GM18498 (cell line): ENCODE data around the gene COG5.

Experiments used
- ATAC-seq: cut with Tn5 transposase; IDR thresholded peaks from one replicate; pipeline ENCODE4 v1.9.1; 2021; ENCODE audit warnings: mild to moderate bottlenecking, moderate library complexity; ENCODE audit not compliant: unreplicated experiment

COG5 gene

GRCh38 chr7:107506674-107507339 lies 56.9 kb downstream of the COG5 start:
- ATAC-seq = no peak

GRCh38 chr7:107505997-107506673 lies 57.6 kb downstream of the COG5 start:
- ATAC-seq = no peak

GRCh38 chr7:107505362-107505761 lies 58.4 kb downstream of the COG5 start:
- ATAC-seq = no peak

DNA sequence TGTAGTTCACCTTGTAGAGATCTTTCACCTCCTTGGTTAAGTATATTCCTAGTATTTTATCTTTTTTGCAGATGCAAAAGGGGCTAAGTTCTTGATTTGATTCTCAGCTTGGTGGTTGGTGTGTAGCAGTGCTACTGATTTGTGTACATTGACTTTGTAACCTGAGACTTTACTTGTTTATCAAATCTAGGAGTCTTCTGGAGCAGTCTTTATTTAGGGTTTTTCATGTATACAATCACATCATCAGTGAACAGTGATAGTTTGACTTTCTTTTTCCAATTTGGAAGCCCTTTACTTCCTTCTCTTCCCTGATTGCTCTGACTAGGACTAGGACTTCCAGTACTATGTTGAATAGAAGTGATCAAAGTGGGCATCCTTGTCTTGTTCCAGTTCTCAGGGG lies 60.0 kb downstream of the COG5 start:
- ATAC-seq = no peak

- ATAC-seq = no peak
These were observed 60.9 kb downstream of the COG5 start for GRCh38 chr7:107502797-107503196.

- ATAC-seq = no peak
These were observed 61.6 kb downstream of the COG5 start for GRCh38 chr7:107502154-107502553.

GRCh38 chr7:107501593-107501992 lies 62.1 kb downstream of the COG5 start:
- no peak for ATAC-seq

GRCh38 chr7:107499731-107500130 lies 64.0 kb downstream of the COG5 start:
- ATAC-seq = no peak

- no peak for ATAC-seq
These were observed 68.2 kb downstream of the COG5 start for GRCh38 chr7:107495516-107495915.

DNA sequence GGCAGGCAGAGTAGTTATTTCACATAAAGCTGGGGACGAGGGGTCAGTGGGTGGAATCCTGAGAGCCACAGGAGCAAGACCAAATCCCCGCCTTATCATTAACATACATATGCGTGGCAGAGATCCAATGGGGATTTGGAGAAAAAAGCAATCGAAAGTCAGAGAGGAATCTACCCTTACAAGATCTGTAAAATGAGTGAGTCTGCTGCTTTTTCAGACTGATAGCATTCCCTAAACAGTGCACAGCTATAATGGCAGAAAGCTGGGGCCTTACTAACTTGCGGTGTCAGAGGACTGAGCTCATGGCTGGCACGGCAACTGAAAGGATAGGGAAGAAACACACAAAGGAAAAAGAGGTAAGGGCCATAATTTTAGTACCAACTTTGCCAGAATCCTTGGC lies 68.8 kb downstream of the COG5 start:
- ATAC-seq = no peak

- ATAC-seq = no peak
These were observed 69.4 kb downstream of the COG5 start for GRCh38 chr7:107494315-107494751.

DNA sequence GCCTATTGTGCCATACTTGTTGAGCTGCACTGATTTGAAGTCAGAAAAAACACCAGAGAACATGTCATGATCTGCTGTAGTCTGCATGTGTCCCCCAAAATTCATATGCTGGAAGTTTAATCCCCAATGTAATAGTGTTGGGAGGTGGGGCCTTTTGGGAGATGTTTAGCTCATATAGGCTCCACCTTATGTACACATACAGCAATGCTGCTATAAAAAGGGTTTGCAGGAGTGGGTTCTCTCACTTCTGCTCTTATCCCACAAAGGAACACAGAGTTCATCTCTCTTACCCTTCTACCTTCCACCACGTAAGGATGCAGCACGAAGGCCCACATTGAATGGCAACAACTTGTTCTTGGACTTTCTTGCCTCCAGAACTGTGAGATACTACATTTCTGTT lies 70.8 kb downstream of the COG5 start:
- ATAC-seq = no peak

GRCh38 chr7:107486041-107486440 lies 77.7 kb downstream of the COG5 start:
- ATAC-seq = no peak

GRCh38 chr7:107482571-107482970 lies 81.1 kb downstream of the COG5 start:
- no peak for ATAC-seq

DNA sequence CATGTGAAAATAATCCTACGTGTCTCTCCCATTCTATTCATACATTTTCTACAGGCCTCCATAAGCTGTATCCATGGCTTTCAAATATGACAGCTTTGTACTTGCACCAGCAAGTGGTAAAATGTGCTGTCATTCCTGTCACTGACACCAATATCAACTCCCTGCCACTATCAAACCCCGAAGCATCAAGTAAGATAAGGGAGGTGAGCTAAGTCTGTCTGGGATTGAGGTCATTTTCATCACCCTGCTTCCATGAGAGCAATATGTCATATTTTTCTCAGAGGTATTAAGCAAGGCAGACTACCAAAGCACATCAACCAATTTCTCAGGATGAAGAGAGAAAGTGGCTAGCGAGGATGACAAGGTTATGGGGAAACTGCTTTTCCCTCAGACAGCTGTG lies 82.8 kb downstream of the COG5 start:
- no peak for ATAC-seq

- no peak for ATAC-seq
These were observed 84.4 kb downstream of the COG5 start for GRCh38 chr7:107479303-107479702.

- no peak for ATAC-seq
These were observed 89.6 kb downstream of the COG5 start for GRCh38 chr7:107474104-107474521.

DNA sequence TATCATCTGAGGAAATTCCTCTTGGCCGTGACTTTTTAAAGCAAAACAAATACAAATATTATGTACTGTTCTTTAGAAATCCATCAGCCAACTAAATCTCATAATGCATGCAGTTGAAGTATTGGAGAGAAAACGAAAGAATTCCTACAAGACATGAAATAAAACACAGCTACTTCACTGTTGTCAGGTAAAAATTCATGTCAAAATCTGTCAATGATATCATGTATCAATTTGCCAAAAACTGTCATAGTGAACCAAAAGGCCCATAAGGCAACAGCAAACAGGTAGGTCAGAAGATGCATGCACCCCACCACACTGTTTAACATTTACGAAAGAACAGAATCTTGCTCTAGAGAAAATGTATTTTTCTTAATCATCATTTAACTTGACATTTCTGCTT lies 91.6 kb downstream of the COG5 start:
- no peak for ATAC-seq

DNA sequence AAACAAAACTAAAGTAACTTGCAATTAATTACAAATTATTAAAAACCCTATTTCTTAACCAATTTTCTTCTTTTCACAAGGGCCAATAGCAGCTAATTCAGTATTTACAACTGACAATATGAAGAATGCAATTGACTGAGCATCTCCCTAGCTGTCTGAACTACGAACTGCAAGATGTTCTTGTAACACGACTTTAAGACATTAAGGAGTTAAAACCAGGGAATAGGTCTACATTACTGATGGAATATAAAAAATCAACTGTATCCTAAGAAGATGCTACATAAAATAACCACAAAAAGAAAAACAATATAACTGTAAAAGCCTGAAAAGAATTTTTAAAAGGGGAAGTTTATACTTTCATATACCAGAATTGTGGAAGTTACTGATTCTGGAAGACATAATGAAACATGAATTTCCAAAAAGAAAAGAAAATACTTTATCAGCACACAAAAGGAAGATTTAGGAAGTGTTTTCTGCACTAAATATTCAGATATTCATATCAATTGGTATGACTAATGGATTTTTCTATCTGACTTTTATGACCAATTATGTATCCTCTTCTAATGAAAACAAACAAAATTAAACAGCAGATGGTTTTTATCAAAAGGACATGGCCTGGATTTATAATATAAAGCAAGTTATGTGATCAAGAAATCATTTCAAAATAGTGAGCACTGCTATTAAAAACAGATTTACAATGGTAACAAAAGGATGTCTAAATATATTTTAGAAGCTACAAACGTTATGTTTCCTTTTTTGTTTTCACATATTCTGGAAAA lies 92.2 kb downstream of the COG5 start:
- ATAC-seq = no peak

DNA sequence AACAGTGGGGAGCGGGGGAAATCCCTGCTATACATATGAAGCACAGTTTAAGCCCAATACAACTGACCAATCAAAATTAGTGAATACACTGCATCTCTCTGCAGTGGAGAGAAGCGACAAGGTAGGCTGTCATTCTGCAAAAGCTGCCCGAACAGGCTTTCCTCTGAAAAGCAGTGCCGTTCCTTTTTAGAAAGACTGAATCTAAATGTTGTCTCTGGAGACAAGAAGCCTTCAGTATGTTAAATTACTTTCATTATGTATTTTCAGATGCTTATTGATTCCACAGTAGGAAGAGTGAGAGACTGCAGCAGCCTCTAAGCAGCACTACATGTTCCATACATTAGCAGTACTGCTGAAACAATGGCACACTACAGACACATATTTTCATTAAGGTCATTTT lies 93.8 kb downstream of the COG5 start, which contains the start of gene GPR22:
TSS of gene GPR22 (plus strand) at position 129 of the 400 bp plus-strand sequence. CDS start 4,004 bp downstream, outside the sequence.
- ATAC-seq = no peak

GRCh38 chr7:107468824-107469223 lies 94.9 kb downstream of the COG5 start:
- no peak for ATAC-seq

DNA sequence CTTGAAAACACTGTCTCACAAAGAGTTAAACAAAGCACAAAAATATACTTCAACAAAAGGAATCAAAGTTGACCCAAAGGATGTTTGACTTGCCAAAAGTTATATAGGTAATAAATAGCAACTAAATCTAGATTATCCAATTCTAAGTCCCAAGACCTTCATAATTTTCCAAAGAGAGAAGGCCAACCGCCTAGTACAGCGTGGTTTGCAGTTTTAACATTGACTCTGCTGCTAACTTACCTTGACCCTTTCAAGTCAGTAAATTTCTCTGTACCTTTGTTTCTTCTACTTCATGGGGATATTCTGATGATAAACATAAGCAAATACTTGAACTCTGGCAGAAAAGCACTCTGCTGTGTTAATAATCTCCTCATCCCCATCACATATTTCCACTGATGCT lies 95.7 kb downstream of the COG5 start:
- ATAC-seq = no peak
